Activated naive CD8-positive, alpha-beta T cell (primary cell): ENCODE results near the gene ZBTB42.
A peak's percentile ranks its signal among the peaks of the same experiment; 100 is the strongest.

Experiments
- H3K27ac Mint-ChIP-seq: one replicate; pipeline ENCODE4 v1.8.0; 2021; ENCODE audit warnings: mixed read lengths
- H3K27me3 Mint-ChIP-seq: one replicate; pipeline ENCODE4 v1.8.0; 2021; ENCODE audit warnings: mixed read lengths
- H3K36me3 Mint-ChIP-seq: one replicate; pipeline ENCODE4 v1.8.0; 2021; ENCODE audit warnings: mixed read lengths
- H3K4me1 Mint-ChIP-seq: one replicate; pipeline ENCODE4 v1.8.0; 2021; ENCODE audit warnings: low read depth, mixed read lengths
- H3K4me3 Mint-ChIP-seq: one replicate; pipeline ENCODE4 v1.8.0; 2021; ENCODE audit warnings: mild to moderate bottlenecking, mixed read lengths
- H3K9me3 Mint-ChIP-seq: one replicate; pipeline ENCODE4 v1.8.0; 2021; ENCODE audit warnings: low read depth, mixed read lengths

The ZBTB42 gene

DNA sequence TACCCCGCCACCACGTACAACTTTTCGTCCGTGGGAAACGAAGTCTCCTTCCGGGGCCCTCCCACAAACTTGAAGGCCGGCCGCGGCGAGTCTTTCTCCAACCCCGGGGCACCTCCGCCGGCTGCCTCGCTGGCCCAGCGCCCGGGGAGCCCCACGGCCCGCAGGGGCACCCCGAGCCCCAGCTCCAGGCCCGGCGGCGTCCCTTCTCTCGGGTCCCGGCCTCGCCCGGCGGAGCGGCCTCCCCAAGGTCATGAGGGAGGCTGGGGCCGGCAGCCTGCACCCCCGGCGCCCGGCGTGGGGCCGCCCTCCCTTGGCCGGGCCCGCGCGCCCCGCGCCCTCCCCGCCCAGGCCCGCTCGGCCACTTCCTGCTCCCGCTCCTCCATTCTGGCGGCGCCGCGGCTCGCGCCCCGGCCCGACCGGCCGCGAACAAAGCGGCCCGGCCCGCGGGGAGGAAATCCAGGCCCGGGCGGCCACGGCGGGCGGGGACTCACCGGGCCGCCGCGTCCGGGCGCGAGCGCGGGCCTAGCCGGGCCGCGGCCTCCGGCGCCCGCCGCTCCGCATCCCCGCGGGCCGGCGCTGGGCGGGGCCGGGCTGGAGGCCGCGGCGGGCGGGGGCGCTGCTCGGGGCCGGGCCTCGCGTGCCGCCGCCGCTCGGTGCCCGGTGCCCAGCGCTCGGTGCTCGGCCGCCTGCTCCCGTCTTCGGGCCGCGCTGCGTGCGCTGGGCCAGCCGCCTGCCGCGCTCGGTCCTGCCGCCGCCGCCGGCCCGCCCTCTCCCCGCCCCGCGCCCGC, 5.7 kb upstream of the ZBTB42 start, which contains the start of gene AKT1:
Gene AKT1 (minus strand): TSS at position 756 of the 788 bp plus-strand sequence. CDS start 3,105 bp downstream, outside the sequence.
- no peaks in the 10 kb centered on the region for H3K9me3 Mint-ChIP-seq
- peak within 1 kb of the TSS; percentile 83 for H3K27ac Mint-ChIP-seq
- no peaks in the 10 kb centered on the region for H3K36me3 Mint-ChIP-seq
- H3K27me3 Mint-ChIP-seq, result no peaks in the 10 kb centered on the region
- peak within 1 kb of the TSS; percentile 91 for H3K4me3 Mint-ChIP-seq
- H3K4me1 Mint-ChIP-seq, result peaks cover 44% of the 10 kb centered on the region

DNA sequence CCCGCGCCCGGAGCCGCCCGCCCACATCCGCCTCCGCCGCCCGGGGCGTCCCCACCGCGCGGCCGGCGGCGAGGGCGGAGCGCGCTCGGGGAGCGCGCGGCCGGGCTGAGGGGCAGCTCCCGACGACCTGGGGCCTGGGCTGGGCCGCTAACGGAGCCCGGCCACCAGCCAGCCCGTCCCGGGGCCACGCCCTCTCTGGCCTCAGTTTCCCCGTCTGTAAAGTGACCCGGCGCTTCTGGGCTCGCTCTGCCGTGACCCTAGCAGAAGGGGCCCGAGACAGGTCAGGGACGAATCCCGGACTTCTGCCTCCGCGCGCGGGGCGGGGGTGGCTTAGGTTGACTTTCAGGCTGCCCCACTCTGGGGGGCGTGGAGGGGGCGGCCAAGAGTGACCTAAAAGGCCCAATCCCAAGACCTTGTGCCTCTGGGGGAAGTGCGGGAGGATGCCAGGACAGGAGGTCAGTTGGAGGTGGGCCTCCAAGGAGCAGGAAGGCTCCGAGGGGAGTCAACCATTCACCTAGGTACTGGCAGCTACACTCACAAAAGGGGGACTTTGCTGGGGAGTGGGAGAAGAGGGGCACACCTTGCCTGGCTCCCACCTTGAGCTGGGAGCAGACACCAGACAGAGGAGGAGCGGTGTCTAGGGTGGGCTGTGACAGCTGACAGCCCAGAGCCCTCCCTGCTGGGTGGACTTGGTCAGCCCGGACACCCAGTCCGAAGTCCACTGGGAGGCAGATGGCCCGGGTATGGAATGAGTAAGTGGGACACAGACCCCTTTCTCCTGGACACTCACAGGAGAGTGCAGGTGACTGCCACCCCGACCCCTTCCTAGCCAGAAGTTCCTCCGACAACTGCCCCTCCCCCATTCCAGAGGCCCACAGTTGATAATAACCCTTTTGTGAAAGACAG, 4.9 kb upstream of the ZBTB42 start:
- H3K9me3 Mint-ChIP-seq, result no peaks in the 10 kb centered on the region
- no peaks in the 10 kb centered on the region for H3K36me3 Mint-ChIP-seq
- H3K27ac Mint-ChIP-seq, result peak overlapping the region; percentile 66
- H3K27me3 Mint-ChIP-seq, result no peaks in the 10 kb centered on the region
- peak overlapping the region; percentile 73 for H3K4me3 Mint-ChIP-seq
- H3K4me1 Mint-ChIP-seq, result peaks cover 41% of the 10 kb centered on the region

- Mint-ChIP-seq H3K36me3 (no peaks in the 10 kb centered on the region), H3K4me1 (peaks cover 42% of the 10 kb centered on the region), H3K4me3 (peak overlapping the region; percentile 73), H3K27ac (peak overlapping the region; percentile 66), H3K27me3 (no peaks in the 10 kb centered on the region), H3K9me3 (no peaks in the 10 kb centered on the region)
Observed at GRCh38 chr14:104796687-104797081, 4.2 kb upstream of the ZBTB42 start.

GRCh38 chr14:104797115-104798044, 3.5 kb upstream of the ZBTB42 start:
- no peak overlapping the region for H3K27ac Mint-ChIP-seq
- H3K9me3 Mint-ChIP-seq, result no peaks in the 10 kb centered on the region
- H3K4me1 Mint-ChIP-seq, result peaks cover 46% of the 10 kb centered on the region
- H3K27me3 Mint-ChIP-seq, result no peaks in the 10 kb centered on the region
- peak overlapping the region; percentile 51 for H3K4me3 Mint-ChIP-seq
- no peaks in the 10 kb centered on the region for H3K36me3 Mint-ChIP-seq

- no peaks in the 10 kb centered on the region for H3K36me3 Mint-ChIP-seq
- H3K4me3 Mint-ChIP-seq, result peak overlapping the region; percentile 74
- H3K9me3 Mint-ChIP-seq, result no peaks in the 10 kb centered on the region
- peaks cover 41% of the 10 kb centered on the region for H3K4me1 Mint-ChIP-seq
- peak overlapping the region; percentile 8 for H3K27ac Mint-ChIP-seq
- H3K27me3 Mint-ChIP-seq, result no peaks in the 10 kb centered on the region
Observed at GRCh38 chr14:104798300-104799243, 2.3 kb upstream of the ZBTB42 start.

- H3K27me3 Mint-ChIP-seq, result no peaks in the 10 kb centered on the region
- peak overlapping the region; percentile 74 for H3K4me3 Mint-ChIP-seq
- H3K27ac Mint-ChIP-seq, result peak overlapping the region; percentile 46
- no peaks in the 10 kb centered on the region for H3K36me3 Mint-ChIP-seq
- no peaks in the 10 kb centered on the region for H3K9me3 Mint-ChIP-seq
- peaks cover 37% of the 10 kb centered on the region for H3K4me1 Mint-ChIP-seq
Observed at GRCh38 chr14:104799244-104800014, 1.5 kb upstream of the ZBTB42 start.

GRCh38 chr14:104800015-104800770, 708 bp upstream of the ZBTB42 start:
- H3K4me3 Mint-ChIP-seq, result peak overlapping the region; percentile 74
- peaks cover 35% of the 10 kb centered on the region for H3K4me1 Mint-ChIP-seq
- H3K27me3 Mint-ChIP-seq, result no peaks in the 10 kb centered on the region
- no peaks in the 10 kb centered on the region for H3K36me3 Mint-ChIP-seq
- H3K9me3 Mint-ChIP-seq, result no peaks in the 10 kb centered on the region
- H3K27ac Mint-ChIP-seq, result peak overlapping the region; percentile 46

GRCh38 chr14:104801520-104802393, 856 bp downstream of the ZBTB42 start:
- Mint-ChIP-seq H3K9me3 (no peaks in the 10 kb centered on the region), H3K27ac (no peak overlapping the region), H3K27me3 (no peaks in the 10 kb centered on the region)

DNA sequence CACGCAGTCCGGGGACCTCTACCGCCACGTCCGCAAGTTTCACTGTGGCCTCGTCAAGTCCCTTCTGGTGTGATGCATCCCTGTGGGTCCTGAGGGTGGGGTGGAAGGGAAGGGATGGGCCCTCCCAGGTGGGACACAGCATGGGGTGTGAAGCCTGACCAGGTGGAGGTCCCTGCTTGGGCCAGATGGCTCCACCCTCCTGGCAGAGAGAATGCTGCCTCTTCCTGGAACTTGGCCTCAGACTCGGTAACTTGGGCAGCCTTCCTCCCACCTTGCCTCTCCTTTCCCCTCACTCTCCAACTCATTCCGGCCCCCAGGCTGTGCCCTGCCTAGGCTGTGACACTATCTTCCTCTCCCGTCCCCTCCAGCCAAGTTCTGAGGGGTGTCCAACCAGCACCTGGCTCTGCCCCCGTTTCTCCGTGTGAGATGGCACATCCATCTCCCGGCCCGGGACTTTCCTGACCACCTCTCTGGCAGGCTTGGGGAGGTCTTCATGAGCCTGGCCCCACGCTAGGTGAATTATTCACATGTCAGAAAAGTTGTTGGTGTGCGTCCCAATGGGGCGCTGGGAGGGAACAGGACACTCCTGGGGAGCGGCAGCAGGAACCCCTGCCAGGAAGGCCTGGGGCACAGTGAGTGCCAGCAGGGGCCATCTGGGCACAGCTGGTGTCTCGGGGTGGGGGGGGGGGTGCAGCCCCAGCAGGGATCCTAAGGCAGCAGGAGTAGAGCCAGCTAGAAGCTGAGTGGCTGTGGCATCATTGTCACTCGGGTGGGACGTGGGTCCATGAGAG, 1.7 kb downstream of the ZBTB42 start:
- Mint-ChIP-seq H3K4me3 (peak overlapping the region; percentile 59), H3K36me3 (no peaks in the 10 kb centered on the region), H3K9me3 (no peaks in the 10 kb centered on the region), H3K27me3 (no peaks in the 10 kb centered on the region), H3K4me1 (peaks cover 27% of the 10 kb centered on the region), H3K27ac (no peak overlapping the region)

More at GRCh38 chr14:104801520-104802393, 856 bp downstream of the ZBTB42 start:
- Mint-ChIP-seq H3K4me3 (peak overlapping the region; percentile 89), H3K36me3 (no peaks in the 10 kb centered on the region), H3K4me1 (peaks cover 28% of the 10 kb centered on the region)

DNA sequence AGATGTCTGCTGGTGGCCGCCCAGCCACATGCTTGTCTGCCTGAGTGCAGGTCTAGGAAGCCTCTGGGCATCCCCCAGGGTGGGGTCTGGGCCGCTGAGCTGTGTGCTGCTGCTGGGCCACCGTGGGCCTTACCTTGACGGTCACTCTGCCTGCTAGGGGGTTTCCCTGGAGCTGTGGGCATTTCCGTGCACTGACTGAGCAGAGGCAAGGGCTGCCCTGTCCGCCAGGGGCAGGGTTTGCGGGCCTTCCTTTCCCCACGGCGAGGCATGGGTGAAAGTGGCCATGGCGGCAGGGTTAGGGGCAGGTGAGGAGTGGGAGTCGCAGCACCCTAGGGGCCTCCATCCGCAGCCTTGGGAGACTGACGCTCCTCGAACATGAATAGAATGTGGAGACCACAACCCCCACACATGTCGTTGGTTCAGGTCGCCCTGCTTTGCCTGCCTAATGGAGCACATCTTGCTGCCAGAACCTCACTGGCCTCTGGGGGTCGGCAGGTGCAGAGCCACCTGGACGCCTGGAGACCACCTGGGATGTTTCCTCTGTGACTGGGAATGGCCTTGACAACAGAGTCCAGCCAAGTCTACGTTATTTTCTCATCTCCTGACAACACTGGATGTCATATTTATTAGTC, 2.5 kb downstream of the ZBTB42 start:
- Mint-ChIP-seq H3K36me3 (no peaks in the 10 kb centered on the region), H3K27ac (no peak overlapping the region), H3K9me3 (no peaks in the 10 kb centered on the region), H3K27me3 (no peaks in the 10 kb centered on the region), H3K4me3 (no peak overlapping the region), H3K4me1 (peaks cover 25% of the 10 kb centered on the region)

GRCh38 chr14:104803912-104804410, 3.1 kb downstream of the ZBTB42 start:
- Mint-ChIP-seq H3K4me3 (no peak overlapping the region), H3K27me3 (no peaks in the 10 kb centered on the region), H3K27ac (no peak overlapping the region), H3K9me3 (no peaks in the 10 kb centered on the region), H3K36me3 (no peaks in the 10 kb centered on the region), H3K4me1 (peaks cover 21% of the 10 kb centered on the region)
